Peyer's patch (tissue), 4 donors: Measurements from ENCODE around the gene SIGLEC6.

Source experiments
- CTCF ChIP-seq, 6 experiments: fragments of 450-650 bp in 4 of 6; fragments of 200-600 bp in 2 of 6; sonication (generic) in 1 of 6; IDR thresholded peaks; one replicate each; pipeline ENCODE4 v1.5.1; 2017 to 2019; ENCODE audit warnings: antibody characterized with exemption in 6 of 6, mild to moderate bottlenecking in 3 of 6, moderate library complexity in 1 of 6
- POLR2A ChIP-seq, 2 donors: fragments of 450-650 bp; IDR thresholded peaks; one replicate each; pipeline ENCODE4 v1.5.1; 2017; ENCODE audit warnings: antibody characterized with exemption in 2 of 2, mild to moderate bottlenecking in 2 of 2, moderate library complexity in 2 of 2

- no peak for TF ChIP-seq CTCF (IDR thresholded peaks at IDR 0.05)
- TF ChIP-seq POLR2A (IDR thresholded peaks at IDR 0.05), result no peak
These were observed 15.4 kb upstream of the SIGLEC6 start for GRCh38 chr19:51546650-51547396.
